ENCODE data around the gene FYB1. TPM values are rescaled to one million over a fixed set of nuclear protein-coding genes. Genes with fewer than 3 reads are reported as not detected.

FYB1 gene
- total RNA-seq, 1 experiment from 2014 or later: not detected

GRCh38 chr5:39197556-39197955, 21.8 kb downstream of the FYB1 start:
- Mint-ChIP-seq H3K4me3 (no peak overlapping the region), H3K27ac (no peak overlapping the region), H3K9me3 (no peaks in the 10 kb centered on the region), H3K27me3 (ENCODE audit: low read depth) (no peaks in the 10 kb centered on the region), H3K36me3 (ENCODE audit: insufficient read depth in 1 of 3, low read depth in 3 of 3) (no peaks in the 10 kb centered on the region), H3K4me1 (no peaks in the 10 kb centered on the region)
- DNase-seq: no peak
- H3K14ac ChIP-seq (ENCODE audit: insufficient read depth, low read length): no peak overlapping the region
- no peak for TF ChIP-seq CTCF (conservative IDR thresholded peaks at IDR 0.05)
- no peaks in the 10 kb centered on the region for H3K23me2 ChIP-seq (ENCODE audit: insufficient read length, low read depth, low read length, poor library complexity, severe bottlenecking)
- no peak overlapping the region for H2AFZ ChIP-seq (ENCODE audit: low read length)
- H2BK5ac ChIP-seq (ENCODE audit: insufficient read length, low read length): no peak overlapping the region
- H4K8ac ChIP-seq (replicated peaks; ENCODE audit: insufficient read length, low read depth, low read length): no peak overlapping the region
- H4K5ac ChIP-seq (ENCODE audit: insufficient read length, low read depth, low read length): no peak overlapping the region
- H2BK120ac ChIP-seq (ENCODE audit: low read depth, low read length, poor library complexity, severe bottlenecking): no peak overlapping the region
- no peak overlapping the region for H3K9ac ChIP-seq (ENCODE audit: extremely low read depth, insufficient read length, low read length)
- H3K56ac ChIP-seq (ENCODE audit: insufficient read length, low read depth, low read length): no peak overlapping the region
- H3K9me3 ChIP-seq (ENCODE audit: control insufficient read depth, low read depth, low read length): no peaks in the 10 kb centered on the region
- no peak overlapping the region for H3K4me2 ChIP-seq (ENCODE audit: insufficient read depth, insufficient read length, low read length)
- WGBS (ENCODE audit: extremely low coverage, insufficient read length, low lambda C conversion rate): no CpG with 5 or more reads among the region's 4 CpGs
- H3T11ph ChIP-seq (ENCODE audit: low read length): no peak overlapping the region
- H2BK20ac ChIP-seq (ENCODE audit: low read depth, low read length, poor library complexity, severe bottlenecking): no peak overlapping the region
- no peaks in the 10 kb centered on the region for H4K20me1 ChIP-seq (ENCODE audit: control insufficient read depth, insufficient read depth, insufficient read length)
- no peak overlapping the region for H3K27ac ChIP-seq (ENCODE audit: insufficient read length, low read depth, low read length)
- H2BK12ac ChIP-seq (ENCODE audit: insufficient read length, low read depth, low read length): no peak overlapping the region
- H2AK5ac ChIP-seq (ENCODE audit: insufficient read length, low read length): no peak overlapping the region
- no peak overlapping the region for H3K18ac ChIP-seq (ENCODE audit: insufficient read length, low read depth, low read length)
- no peaks in the 10 kb centered on the region for H3K4me1 ChIP-seq (ENCODE audit: insufficient read depth, low read length)
- H3K27me3 ChIP-seq (ENCODE audit: insufficient read depth, low read length): no peaks in the 10 kb centered on the region
- H3K79me2 ChIP-seq (ENCODE audit: insufficient read depth, low read length): no peaks in the 10 kb centered on the region
- H3K79me1 ChIP-seq (ENCODE audit: insufficient read depth, low read depth, low read length, poor library complexity, severe bottlenecking): no peaks in the 10 kb centered on the region
- H3K23ac ChIP-seq (ENCODE audit: insufficient read length, low read depth, low read length): no peak overlapping the region
- H3K4ac ChIP-seq (ENCODE audit: low read depth, low read length): no peak overlapping the region
- H2BK15ac ChIP-seq (ENCODE audit: low read depth, low read length): no peak overlapping the region
- no peak overlapping the region for H4K91ac ChIP-seq (ENCODE audit: insufficient read length, low read depth, low read length)

Data from H9 (cell line).